Measurements from ENCODE around the gene SMAD6. TPM values are rescaled to one million over a fixed set of nuclear protein-coding genes. Genes with fewer than 3 reads are reported as not detected.

SMAD6 gene
- total RNA-seq, 2 donors from 2014 or later: 14.8 to 51.2 TPM

DNA sequence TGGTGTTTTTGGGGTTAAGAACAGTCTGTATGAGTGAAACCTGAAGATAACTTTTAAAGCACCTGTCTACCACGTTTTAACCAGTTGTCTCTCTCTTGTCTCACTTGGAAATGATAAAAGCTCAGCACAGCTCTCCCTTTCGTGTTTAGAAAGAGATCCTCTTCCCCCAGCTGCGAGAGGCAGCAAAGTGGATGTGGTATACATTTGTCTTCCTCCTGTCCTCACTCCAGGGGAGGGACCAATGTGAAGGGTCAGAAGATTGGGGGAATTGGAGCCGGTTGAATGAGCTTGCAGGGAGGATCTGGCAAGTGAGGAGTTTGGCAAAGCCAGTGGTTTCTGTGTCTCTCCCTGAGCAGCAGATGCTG, 14.6 kb downstream of the SMAD6 start:
- TF ChIP-seq, protein P1, sequence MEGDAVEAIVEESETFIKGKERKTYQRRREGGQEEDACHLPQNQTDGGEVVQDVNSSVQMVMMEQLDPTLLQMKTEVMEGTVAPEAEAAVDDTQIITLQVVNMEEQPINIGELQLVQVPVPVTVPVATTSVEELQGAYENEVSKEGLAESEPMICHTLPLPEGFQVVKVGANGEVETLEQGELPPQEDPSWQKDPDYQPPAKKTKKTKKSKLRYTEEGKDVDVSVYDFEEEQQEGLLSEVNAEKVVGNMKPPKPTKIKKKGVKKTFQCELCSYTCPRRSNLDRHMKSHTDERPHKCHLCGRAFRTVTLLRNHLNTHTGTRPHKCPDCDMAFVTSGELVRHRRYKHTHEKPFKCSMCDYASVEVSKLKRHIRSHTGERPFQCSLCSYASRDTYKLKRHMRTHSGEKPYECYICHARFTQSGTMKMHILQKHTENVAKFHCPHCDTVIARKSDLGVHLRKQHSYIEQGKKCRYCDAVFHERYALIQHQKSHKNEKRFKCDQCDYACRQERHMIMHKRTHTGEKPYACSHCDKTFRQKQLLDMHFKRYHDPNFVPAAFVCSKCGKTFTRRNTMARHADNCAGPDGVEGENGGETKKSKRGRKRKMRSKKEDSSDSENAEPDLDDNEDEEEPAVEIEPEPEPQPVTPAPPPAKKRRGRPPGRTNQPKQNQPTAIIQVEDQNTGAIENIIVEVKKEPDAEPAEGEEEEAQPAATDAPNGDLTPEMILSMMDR (IDR thresholded peaks at IDR 0.05): no peak
- WGBS: 67% methylated on average over 4 of the region's 4 CpGs
- H3K9me3 ChIP-seq: no peaks in the 10 kb centered on the region
- no peaks in the 10 kb centered on the region for H3K4me1 ChIP-seq (replicated peaks)
- no peak overlapping the region for H3K4me3 ChIP-seq
- DNase-seq (ENCODE audit: low spot score): no peak
- no peaks in the 10 kb centered on the region for H3K27me3 ChIP-seq (replicated peaks; ENCODE audit: insufficient read depth)
- no peaks in the 10 kb centered on the region for H3K36me3 ChIP-seq
- no peak overlapping the region for H3K27ac ChIP-seq
- intact Hi-C loops (cut with DNase I): no loop called here

DNA sequence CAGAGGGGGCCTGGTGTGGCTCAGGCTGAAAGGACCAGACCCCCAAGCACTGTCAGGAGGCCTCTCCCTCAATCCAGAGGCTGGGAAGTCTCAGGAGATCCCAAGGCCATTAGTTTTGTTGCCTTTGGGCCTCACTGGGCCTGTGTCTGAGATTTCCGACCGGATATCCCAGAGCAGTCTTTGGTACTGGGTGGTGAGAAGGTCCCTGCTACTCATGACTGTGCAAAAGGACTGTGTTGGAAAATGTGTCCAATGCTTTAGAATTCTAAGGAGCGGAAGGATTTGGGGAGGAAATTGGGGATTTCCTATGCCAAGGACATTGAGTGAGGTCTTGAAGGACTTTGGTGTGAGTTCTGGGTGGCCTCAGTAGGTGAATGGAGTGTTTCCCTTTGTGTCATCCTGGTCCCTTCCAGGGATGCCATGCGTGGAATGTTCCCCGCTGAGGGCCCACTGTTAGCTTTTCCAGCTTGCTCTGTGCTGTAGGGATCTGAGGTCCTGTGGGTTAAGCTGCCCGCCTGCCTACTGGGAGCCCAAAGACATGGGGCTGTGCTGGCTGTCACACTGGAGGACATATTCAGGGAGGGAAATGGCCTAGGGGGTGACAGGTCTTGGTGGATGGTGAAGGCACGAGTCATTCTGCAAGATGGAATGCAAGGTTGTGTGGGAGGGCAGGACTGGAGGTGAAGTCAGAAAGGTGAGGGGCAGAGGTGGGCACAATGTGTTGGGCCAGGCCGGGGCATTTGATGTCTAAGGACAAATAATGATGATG, 16.4 kb downstream of the SMAD6 start:
- TF ChIP-seq POLR2AphosphoS5 (IDR thresholded peaks at IDR 0.05): no peak
- TF ChIP-seq POLR2A (IDR thresholded peaks at IDR 0.05): no peak
- TF ChIP-seq, protein P1 (IDR thresholded peaks at IDR 0.05): no peak
- Histone ChIP-seq H3K9me3 (no peaks in the 10 kb centered on the region), H3K27me3 (replicated peaks; ENCODE audit: insufficient read depth) (no peaks in the 10 kb centered on the region), H3K4me1 (replicated peaks) (no peaks in the 10 kb centered on the region), H3K4me3 (no peak overlapping the region), H3K27ac (no peak overlapping the region), H3K36me3 (no peaks in the 10 kb centered on the region)
- DNase-seq (ENCODE audit: low spot score): no peak
- intact Hi-C loops (cut with DNase I): no loop called here
- 90% methylated on average over 8 of the region's 8 CpGs for WGBS

DNA sequence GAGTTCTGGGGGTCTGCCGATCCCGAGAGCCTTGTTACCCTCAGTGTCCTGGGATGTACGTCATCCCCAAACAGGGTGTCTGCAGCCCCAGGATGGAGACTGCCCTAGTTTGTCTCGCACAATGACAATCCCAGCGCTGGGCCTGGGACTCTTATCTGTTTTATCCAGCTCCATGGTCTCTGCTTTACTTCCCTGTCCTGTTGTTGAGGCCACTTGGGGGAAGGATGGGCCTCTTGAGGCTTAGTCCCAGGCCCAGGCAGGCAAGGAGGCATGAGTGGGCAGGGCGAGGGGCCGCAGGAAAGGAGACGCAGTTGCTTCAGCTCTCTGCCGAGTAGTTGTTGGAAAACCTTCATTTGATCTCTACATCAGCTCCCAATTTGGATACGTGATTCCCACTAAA, 17.4 kb downstream of the SMAD6 start:
- intact Hi-C loops (cut with DNase I): no loop called here
- no peak for DNase-seq (ENCODE audit: low spot score)
- Histone ChIP-seq H3K36me3 (no peaks in the 10 kb centered on the region), H3K4me1 (replicated peaks) (no peaks in the 10 kb centered on the region), H3K4me3 (no peak overlapping the region), H3K9me3 (no peaks in the 10 kb centered on the region), H3K27me3 (replicated peaks; ENCODE audit: insufficient read depth) (no peaks in the 10 kb centered on the region), H3K27ac (no peak overlapping the region)
- no peak for TF ChIP-seq POLR2A (IDR thresholded peaks at IDR 0.05)
- no peak for TF ChIP-seq POLR2AphosphoS5 (IDR thresholded peaks at IDR 0.05)
- TF ChIP-seq, protein P1 (IDR thresholded peaks at IDR 0.05): no peak
- 86% methylated on average over 10 of the region's 10 CpGs for WGBS

DNA sequence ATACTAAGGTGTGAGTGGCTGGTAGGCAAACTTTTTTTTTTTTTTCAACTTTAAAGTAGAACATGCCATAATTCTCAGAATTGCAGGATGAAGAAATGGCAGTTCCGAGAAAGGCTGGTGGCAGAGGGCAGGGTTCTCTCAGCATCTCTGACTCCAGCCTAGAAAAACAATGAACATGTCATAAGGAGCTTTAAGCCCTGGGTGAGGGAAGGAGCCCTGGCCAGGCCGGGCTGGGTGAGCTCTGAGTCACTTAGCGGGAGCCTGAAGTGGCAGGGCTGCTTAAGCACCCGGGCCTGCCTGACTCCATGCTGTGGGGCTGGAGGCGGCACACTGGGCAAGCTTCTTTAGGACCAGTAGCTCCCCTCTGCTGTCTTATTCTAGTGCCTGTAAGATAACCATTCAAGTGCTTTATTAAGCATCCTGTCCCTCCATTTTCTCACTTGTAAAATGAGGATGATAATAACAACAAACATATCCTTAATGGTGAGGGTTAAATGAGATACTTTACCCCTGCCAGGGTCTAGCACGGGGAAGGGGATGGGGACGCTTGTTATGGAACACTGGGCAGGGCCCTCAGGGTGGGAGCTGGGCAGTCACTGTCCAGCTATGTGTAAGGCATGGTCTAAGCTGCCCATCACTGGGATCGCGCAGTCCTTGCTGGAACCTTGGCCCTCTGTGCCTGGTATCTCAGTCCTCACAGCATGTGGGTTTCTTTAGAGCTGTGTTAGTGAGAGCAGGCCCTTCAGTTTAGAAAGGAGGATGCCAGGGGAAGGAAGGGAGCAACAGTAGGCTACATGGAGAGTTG, 18.4 kb downstream of the SMAD6 start:
- DNase-seq (ENCODE audit: low spot score): no peak
- intact Hi-C loops (cut with DNase I): no loop called here
- WGBS: 72% methylated on average over 9 of the region's 9 CpGs

More for the DNA sequence above, 18.4 kb downstream of the SMAD6 start:
- Histone ChIP-seq H3K4me3 (no peak overlapping the region), H3K27me3 (replicated peaks; ENCODE audit: insufficient read depth) (no peaks in the 10 kb centered on the region), H3K9me3 (no peaks in the 10 kb centered on the region), H3K27ac (no peak overlapping the region), H3K4me1 (replicated peaks) (no peaks in the 10 kb centered on the region), H3K36me3 (no peaks in the 10 kb centered on the region)
- TF ChIP-seq POLR2A (IDR thresholded peaks at IDR 0.05): no peak
- TF ChIP-seq, protein P1 (IDR thresholded peaks at IDR 0.05): no peak
- TF ChIP-seq POLR2AphosphoS5 (IDR thresholded peaks at IDR 0.05): no peak

Measured in prostate gland (tissue), 2 donors.